ENCODE results near the gene WWOX. TPM values are rescaled to one million over a fixed set of nuclear protein-coding genes. Genes with fewer than 3 reads are reported as not detected.

The WWOX gene
- total and polyA plus RNA-seq, 2 of the 8 experiments (the other 6 are each of a cell fraction or from before 2014, with no cell fraction given), result 5.4 to 16.7 TPM

- TF ChIP-seq CHD7 (IDR thresholded peaks at IDR 0.05; ENCODE audit: insufficient replicate concordance, low read length) (no peak), CTBP2 (IDR thresholded peaks at IDR 0.05; ENCODE audit: borderline replicate concordance, insufficient read depth, insufficient read length, low read length) (no peak), POU5F1 (IDR thresholded peaks at IDR 0.05; ENCODE audit: low read depth, low read length) (no peak), SIX5 (IDR thresholded peaks at IDR 0.05; ENCODE audit: low read depth, low read length) (no peak), SRF (IDR thresholded peaks at IDR 0.05; ENCODE audit: low read depth, low read length) (no peak), JUND (IDR thresholded peaks at IDR 0.05; ENCODE audit: low read length) (no peak)
Measured at GRCh38 chr16:78340590-78340989, 241.1 kb downstream of the WWOX start (continued).

Data from H1 (cell line).